Right lobe of liver (tissue), 4 donors: ENCODE results near the gene KCNS3.

ENCODE experiments used
- CTCF ChIP-seq, 4 donors: fragments of 200-600 bp in 3 of 4; fragments of 450-650 bp in 1 of 4; IDR thresholded peaks; one replicate each; pipeline versions ENCODE4 v1.5.1 to v1.8.0; 2016 to 2022; ENCODE audit warnings: antibody characterized with exemption in 4 of 4, mild to moderate bottlenecking in 2 of 4
- POLR2A ChIP-seq: fragments of 450-650 bp; IDR thresholded peaks from one replicate; pipeline ENCODE4 v1.6.1; 2017; ENCODE audit warnings: antibody characterized with exemption, mild to moderate bottlenecking
- donor health status: DM: no; HTN: no; CAD: no.
- donor health status: DM: no; HTN: no; CAD: no.
- donor health status: DM: no; HTN: yes; CAD: no.

GRCh38 chr2:17969661-17970060 lies 91.2 kb downstream of the KCNS3 start:
- no peak for TF ChIP-seq POLR2A
- TF ChIP-seq CTCF (IDR thresholded peaks at IDR 0.05): no peak
